GM21390 (cell line): ENCODE results near the gene SLC6A20.

Experiments used
- ATAC-seq: cut with Tn5 transposase; IDR thresholded peaks from one replicate; pipeline ENCODE4 v1.9.1; 2021; ENCODE audit not compliant: unreplicated experiment

SLC6A20 gene

DNA sequence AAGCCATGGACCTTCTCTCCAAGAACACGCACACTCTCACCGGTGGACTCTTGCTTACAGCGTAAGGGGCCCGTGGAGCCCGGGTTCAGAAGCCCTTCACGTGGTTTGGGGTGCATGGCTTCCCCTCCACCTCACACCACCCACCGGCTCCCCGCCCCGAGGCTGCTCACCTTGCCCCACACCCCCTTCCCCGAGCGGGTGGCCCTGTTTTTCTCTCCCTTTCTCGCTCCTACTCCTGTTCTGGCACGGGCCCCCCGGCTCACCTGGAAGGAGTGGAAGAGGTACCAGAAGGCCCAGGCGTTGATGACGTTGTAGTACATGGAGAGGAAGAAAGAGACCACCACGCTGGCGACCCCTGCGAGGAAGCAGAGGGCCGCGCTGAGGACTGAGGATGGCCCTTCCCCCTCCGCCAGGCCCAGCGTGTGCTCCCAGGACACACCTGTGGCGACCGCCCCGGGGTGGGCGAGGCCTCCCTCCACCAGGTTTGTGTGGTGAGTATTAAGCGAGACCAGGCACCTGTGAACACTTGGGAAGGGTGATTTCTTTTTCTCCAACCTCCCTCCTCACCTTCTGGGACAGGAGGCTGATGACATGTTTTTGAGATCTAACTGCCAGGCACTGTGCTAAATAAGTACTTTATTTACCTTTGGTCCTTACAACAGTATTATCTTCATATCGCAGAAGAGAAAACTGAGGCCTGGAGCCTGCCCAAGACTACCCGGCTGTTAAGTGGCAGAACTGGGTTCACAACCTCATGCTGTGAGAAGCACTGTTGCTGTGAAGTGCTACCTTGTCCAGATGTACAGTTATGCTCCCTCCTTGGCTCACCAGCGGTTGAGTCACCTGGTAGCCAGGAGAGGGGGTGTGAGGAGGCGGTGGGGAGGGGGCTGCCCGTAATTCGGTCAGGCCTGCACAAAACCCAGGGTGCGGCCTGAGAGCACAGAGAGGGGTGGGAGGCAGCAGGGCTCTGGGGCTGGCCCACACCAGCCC is 16.3 kb downstream of the SLC6A20 start:
- ATAC-seq = no peak

DNA sequence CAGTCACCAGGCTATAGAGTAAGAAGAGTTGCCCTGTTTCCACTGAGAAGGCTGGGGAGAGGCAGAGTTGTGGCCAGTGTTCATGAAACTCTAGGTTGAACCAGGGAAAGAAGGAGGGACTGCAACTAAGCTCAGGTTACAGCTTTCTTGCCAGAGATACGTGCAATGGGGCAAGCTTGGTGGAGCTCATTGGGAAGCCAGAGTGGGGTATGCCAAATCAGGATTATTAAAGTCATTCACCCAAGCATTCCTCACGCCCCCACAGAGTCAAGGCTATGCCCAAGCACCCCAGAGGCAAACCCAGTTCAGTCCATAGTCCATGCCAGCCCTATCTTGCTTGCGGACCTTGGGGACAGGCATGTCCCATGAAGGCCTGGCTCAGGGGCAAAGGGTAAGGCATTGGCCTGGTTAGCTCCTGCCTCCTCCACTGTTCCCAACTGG is 17.6 kb downstream of the SLC6A20 start:
- no peak for ATAC-seq

DNA sequence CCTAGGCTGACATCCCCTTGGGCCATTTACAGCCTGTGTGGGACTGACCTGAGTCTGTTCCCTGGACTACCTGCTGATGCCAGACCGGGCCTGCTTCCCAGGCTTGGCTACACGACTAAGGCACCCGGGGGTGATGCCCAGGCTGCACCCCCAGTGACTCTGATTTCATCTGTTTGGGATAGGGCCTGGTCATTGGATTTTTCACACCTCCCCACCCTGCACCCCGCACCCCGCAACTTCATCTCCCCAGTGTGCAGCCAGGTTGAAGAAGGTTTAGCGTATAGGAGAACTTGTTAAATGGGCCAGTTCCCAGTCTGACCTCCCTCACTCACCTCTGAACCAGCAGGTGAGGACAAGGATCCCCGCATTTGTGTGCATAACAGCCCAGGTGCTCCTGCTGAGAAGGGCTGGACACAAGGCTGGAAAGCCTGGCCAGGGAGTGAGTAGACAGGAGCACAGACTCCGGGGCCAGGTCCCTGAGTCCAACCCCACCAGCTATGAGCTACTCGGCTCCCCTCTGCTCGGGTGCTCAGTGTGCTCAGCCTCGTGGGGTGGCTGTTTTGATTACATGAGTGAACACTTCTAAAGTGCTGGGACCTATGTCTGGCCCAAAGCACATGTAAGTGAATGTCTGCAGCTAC is 18.5 kb downstream of the SLC6A20 start:
- ATAC-seq = no peak

DNA sequence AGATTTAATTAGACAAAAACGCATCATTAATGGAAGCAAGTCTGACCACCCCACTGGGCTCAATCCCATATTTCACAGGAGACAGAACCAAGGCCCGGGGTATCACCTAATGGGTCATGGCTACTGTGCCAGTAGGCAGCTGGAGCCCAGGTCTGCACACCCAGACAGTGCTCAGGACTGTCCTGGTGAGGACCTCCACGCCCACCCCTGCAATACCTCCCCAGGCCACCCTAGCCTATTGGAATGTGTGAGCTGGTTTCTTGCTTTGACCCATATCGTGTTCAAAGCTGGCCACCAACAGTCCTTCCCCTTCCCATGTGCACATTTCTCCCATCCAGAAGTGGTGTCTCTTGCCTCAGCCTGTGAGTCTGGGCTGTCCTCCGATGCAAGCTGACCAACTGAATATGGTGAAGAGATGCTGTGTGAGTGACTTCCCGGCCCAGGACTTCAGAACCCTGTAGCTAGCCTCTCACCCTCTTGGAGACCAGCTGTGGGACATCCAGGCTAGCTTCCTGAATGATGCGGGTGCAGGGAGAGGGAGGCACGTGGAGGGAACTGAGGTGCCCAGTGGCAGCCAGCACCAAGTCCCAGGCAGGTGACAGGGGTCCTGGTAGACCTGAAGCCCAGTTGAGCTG is 19.1 kb downstream of the SLC6A20 start:
- no peak for ATAC-seq

DNA sequence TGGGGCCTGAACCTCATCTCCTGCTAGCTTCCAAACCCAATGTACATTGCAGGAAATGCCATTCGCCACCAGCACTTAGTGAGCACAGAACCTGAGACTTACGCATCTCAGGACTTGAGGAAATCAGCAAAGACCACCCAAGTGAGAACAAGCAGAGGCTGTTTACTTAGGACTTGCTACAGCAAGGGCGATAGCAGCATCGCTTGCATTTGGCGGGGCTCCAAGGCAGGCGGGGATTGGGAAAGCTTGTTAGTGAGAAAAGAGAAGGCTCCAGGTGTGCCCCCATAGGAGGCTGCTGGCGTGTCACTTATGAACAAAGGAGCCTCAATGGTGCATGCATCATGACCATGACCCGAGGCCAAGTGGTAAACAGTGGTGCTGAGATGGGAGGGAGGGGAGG is 19.7 kb downstream of the SLC6A20 start:
- no peak for ATAC-seq

DNA sequence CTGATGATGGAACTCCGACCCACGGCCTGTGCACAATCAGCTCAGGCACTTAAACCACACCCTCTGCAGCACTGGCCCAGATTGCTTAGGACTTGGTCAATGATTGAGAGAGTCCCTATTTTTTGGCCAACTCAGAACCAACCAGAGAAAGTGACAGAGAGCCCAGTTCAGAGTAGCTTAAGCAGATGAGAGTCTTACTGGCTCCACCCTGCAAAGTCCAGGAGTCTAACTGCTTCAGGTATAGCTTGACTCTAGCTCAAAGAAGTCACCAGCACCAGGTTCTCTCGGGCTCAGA is 20.1 kb downstream of the SLC6A20 start:
- no peak for ATAC-seq

DNA sequence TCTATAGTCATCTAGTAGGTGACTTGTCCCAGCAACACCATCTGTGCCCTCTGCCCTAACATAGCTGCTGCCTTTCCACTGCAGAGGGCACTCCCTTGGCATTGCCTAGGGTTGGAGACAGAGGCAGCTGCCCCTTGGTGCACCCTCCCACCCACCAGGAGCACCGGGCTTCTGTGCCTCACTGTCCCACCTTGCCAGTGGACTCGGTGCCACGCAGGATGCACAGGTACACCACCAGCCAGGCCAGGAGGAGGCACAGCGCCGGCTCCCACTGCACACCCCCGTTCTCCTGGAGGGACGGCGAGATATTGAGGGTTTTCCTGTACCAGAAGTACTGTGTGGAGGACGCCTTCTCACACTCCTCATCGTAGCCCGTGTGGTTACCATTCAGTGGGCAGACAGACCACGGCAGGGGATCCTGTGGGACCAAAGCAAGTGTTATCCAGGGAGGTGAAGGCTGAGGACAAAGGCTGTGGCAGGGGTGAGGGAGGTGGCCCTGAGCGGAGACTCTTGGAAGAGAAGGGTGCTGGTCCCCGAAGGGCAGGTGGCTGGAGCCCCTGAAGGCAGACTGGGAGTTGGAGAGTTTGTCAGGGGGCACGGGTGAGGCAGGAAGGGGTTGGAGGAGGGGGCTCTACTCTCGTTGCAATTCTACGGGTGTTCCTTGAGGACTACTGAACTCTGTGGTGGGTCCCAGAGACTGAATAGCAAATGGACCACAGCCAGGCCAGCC is 20.6 kb downstream of the SLC6A20 start:
- no peak for ATAC-seq

DNA sequence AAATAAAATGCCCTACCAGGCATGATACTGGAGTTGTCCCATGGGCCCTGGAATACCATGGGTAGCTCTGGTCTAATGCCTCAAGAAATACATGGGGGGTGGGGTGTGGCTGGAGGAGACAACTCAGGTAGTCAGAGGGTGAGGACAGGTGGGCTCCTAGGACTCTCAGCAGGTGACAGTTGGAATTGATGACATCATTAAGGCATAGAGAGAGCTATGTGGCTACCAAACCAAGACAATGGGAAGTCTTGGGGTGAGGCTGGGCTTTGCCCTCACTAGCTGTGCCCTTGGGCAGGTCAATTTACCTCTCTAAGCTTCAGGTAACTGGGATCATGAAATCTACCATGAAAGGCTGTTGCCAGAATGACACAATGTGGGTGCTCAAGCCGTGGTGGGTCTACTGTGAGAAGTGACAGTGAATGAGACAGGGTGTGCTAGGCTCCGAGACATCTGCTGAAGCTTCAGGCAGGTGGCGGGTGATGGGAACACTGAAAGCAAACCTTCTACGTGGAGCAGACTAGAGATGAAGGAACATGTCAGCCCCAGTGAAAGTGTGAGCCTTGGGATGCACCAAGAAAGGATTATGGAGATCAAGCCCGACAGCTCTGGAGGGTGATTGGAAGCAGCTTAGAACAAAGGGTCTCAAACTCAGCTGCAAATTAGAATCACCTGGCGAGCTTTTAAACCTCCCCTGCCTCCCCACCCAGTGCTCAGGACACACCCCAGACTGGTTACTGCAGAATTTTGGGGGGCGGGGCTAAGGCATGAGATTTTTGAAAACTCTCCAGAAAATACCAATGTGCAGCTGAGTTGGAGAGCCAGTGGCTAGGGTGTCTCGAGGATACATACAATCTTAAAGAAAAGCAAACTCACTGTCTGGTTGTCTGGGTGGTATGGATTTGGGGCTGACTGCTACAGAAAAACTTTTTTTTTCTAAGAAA is 21.5 kb downstream of the SLC6A20 start:
- ATAC-seq = no peak

DNA sequence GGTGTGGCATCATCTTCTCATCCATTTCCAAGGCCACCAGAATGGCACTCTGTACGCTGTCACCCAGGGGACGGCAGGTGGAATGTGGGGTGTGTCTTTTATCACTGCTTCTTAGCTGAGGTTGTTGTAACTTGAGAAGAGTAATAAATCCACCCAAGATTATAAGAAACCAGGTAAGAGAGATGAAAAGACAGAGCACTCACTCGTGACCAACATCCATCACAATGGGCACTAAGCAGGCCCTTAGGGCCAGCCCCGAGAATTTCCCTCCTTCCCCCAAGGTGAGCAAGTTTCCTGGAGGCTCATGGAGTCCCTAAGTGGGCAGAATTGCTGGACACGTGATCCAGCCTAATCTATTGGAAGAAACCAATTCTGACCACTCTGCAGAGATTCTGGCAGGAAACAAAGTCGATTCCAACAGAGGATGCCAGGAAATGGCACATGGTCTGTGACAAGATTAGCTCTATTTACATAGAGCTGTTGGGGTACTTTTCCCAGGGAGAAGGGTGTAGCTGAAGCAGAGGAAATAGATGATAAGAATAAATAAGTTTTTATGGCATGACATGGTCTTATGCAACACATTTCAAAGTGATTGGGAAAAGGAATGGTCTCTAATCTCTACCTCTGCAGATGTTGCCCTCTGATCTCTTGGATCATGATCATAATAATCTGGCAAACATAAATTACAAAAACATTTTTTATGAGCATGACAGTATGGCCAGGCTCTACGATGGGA is 22.5 kb downstream of the SLC6A20 start:
- ATAC-seq = no peak

DNA sequence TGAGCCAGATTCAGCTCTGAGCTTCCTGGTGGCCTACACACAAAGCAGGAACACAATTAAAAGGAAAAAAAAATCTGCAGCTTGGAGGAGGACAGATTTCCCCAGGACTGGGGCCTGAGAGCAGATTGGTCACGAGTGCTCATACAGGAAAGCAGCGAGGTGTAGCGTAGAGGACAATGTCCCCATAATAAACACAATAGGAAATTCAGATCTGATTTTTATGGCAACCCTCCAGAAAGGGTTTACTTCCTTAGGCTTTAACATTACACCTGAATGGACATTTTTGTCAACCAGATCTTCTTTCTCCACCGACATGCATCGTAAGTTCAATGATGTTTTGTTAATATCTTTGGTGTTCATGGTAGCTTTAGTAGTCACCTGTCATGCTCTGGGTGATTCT is 23.3 kb downstream of the SLC6A20 start:
- no peak for ATAC-seq

DNA sequence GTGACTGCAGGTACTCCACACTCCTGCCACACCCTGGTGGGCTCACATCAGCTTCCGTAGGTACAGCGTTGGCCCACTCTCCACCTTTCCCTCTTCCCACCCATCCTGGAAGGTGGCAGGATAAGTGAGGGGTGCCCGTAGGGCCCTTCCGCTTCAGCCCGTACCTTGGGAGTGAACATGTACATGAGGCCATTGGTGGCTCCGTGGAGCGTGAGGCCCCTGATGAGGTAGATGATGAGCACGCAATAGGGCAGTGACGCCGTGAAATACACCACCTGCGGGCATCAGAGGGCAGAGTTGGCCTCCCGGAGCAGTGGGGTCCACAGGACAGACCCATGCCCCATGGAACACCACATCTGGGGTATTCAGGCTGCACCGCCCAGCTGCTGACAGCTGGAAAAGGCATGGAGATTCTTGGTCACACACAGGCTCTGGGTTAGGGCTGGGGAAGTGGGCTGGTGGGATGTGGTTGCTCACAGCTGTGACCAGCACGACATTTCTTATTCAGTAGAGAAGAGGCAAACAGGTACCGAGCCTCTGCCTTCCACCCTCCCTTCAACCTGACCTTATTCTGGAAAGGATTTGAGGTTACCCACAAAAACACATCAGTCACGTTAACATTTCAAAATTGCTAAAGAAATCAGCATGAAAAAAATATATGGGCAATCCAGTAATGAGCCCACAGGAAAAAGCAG is 23.8 kb downstream of the SLC6A20 start:
- no peak for ATAC-seq

DNA sequence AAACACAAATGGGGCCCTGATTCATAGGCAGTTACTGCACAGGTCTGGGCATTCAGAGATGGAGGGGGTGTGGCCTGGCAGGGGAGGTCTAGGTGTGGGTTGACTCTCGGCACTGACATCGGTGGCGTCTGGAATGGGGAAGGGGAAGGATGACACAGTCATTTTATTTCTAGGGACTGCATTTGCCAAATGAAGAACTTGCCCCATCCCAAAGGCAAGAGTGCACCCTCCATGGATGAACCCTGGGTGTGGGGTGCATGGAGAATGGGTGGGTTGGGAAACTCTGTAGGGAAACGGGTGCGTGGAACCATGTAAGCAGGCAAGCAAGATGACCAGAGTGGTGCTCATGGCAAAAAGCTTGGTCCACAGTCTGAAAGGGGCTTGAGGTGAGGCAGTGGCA is 24.5 kb downstream of the SLC6A20 start:
- no peak for ATAC-seq

DNA sequence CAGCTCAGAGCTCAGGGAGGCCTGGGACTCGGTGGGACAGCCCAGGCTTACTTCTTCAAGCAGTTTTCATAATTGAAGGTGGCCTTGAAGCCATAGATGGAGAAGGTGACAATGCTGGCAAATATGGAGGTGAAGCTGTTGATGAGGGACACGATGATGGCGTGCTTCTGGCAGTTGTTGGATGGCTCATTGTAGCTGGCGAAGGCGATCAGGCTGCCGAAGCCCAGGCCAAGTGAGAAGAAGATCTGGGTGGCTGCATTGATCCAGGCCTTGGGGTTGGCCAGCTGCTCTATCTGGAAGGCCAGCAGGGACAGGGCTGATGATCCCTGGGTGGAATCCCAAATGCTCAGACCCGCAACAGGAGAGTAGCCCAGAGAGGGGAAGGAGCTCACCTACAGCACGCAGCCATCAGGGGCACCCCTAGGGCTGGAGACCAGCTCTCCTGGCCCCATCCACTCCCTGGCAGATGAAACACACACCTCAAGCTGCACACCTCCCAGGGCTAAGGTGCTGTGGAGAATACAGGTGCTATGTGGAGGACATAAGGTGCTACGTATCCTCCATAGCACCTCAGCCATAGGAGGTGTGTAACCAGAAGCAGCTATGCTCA is 25.1 kb downstream of the SLC6A20 start:
- ATAC-seq = no peak

DNA sequence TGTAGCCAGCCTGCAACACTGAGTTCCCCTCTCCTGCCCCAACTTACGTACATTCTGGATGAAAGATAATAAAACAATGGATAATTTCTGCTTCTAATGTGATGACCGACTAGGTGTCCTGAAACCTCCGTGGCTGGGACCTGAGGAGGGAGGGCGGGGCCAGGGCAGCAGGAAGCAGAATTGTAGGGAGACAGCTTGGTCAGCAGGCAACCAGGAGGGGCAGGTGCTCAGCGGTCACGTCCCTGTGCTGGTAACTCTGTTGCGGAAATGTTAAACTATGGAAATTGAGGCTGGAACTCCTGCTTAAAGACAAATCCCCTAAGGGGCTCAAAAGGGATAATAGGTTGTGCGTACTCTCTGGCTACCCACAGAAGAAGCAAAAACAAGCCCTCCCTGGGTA is 30.4 kb downstream of the SLC6A20 start:
- no peak for ATAC-seq

DNA sequence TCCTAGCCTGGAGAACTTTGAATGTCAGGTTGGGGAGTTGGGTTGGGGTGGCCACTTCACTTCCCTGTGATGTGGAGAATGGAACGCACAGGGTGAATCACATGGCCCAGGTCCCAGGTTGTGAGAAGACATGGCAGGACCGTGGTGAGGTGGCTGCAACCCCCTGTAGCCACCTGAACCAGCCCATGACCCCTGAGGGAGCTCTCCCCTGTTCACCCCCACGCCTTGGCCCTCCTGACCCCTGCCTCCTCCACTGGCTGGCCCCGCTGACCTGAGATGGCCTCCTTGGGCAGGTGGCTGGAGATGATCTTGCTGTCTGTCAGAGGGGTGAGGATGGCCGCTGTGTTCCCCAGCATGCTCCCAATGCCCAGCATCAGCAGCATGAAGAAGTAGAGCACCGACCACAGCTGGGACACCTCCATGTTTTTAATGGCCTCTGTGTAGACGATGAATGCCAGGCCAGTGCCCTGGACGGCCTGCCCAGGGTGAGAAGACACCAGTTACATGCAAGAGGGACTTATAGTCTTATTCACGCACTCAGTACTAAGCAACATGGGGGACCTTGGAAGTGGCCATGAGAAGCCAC is 31.0 kb downstream of the SLC6A20 start:
- no peak for ATAC-seq

DNA sequence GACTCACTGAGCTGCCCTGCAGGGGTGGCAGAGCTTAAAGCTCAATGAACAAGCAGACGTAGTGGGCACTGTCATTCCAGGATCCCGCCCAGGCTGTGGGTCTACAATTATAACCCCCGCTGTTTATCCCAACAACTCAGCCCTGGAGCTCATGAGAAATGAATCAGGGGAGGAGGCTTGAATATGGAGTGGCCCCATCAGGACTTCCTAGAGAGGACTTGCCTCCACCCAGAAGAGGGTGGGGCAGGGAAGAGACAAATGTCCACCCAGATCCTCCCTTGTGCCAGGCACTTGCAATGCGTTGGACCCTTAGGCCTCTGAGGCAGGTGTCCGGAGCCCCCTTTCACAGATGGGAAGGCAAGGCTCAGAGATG is 33.0 kb downstream of the SLC6A20 start:
- ATAC-seq = no peak

DNA sequence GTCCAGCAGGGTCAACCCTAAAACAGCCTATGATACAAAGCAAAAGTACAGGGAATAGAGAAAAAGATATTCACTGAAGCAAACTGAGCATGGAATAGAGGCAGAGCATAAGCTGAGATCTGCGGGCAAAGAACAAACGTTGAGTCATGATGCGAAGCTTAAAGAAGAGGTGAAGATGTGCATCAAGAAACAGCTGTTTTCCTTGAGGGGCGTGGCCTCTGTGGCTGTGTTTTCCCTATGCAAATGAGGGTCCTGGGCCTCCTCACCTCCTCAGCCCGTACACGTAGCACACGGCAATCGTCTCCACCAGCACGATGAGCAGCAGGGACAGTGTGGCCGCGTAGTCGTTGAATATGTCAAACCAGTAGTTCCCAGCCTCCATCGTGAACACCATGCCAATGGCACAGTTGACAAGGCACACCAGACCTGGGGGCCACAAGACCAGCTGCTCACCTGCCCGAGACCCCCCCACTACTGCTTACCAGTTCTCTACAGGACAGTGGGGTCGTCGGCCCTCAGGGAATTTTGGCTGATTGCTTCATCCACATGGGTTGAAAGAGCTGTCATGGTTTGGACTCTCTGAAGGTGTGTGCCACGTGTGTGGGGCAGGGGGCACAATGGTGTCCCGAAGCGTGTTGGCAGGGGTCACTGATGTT is 33.6 kb downstream of the SLC6A20 start:
- no peak for ATAC-seq

DNA sequence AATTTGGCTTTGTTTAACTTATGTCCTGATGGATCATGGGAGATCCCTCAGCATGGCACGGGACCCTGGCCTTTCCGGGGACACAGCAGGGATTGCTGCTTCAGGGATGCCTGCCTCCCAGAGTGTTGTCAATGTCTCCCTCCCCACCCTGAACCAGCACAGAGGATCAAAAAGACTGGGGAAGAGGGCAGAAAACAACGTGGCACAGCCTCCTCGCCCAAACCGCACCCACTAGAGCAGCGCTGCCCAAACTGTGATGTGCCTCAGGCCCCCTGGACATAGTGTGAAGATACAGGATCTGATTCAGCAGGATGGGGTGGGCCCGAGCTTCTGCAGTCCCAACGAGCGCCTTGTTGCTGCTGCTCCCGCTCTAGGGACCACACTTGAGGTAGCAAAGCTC is 34.5 kb downstream of the SLC6A20 start:
- no peak for ATAC-seq
